Osteoblast (primary cell): ENCODE data around the gene MCM9. TPM values are rescaled to one million over a fixed set of nuclear protein-coding genes. Genes with fewer than 3 reads are reported as not detected.

Source experiments
- DNase-seq: peaks from one replicate; pipeline ENCODE4 v3.0.0; 2011; ENCODE audit warnings: low spot score, mixed read lengths; ENCODE audit not compliant: insufficient read length; ENCODE audit errors: missing footprints
- H2AFZ ChIP-seq: 2 replicates; pipeline ENCODE4 v1.6.0; 2011; ENCODE audit warnings: mild to moderate bottlenecking, low read length
- H3K27ac ChIP-seq: 2 replicates; pipeline ENCODE4 v1.5.1; 2011; ENCODE audit warnings: mild to moderate bottlenecking, low read depth, low read length, moderate library complexity
- H3K27me3 ChIP-seq: 2 replicates; pipeline ENCODE4 v1.6.0; 2012; ENCODE audit warnings: mild to moderate bottlenecking, control low read depth, inconsistent platforms, low read length, moderate library complexity; ENCODE audit not compliant: insufficient read depth
- H3K36me3 ChIP-seq: 2 replicates; pipeline ENCODE4 v1.5.1; 2011; ENCODE audit warnings: mild to moderate bottlenecking, low read length, control low read depth, moderate library complexity; ENCODE audit not compliant: insufficient read depth
- H3K4me1 ChIP-seq: 2 replicates; pipeline ENCODE4 v1.5.1; 2011; ENCODE audit warnings: mild to moderate bottlenecking, low read length, control low read depth, moderate library complexity; ENCODE audit not compliant: insufficient read depth
- H3K4me2 ChIP-seq: 2 replicates; pipeline ENCODE4 v1.6.0; 2011; ENCODE audit warnings: mild to moderate bottlenecking, low read length; ENCODE audit not compliant: insufficient read depth
- H3K4me3 ChIP-seq: fragments of 200-600 bp; sonication (generic); 3 replicates; pipeline ENCODE4 v1.5.1; 2012; ENCODE audit warnings: mild to moderate bottlenecking, low read length, inconsistent platforms; ENCODE audit not compliant: insufficient read depth
- H3K79me2 ChIP-seq: 2 replicates; pipeline ENCODE4 v1.6.0; 2012; ENCODE audit warnings: mild to moderate bottlenecking, low read length, control low read depth, inconsistent platforms; ENCODE audit not compliant: insufficient read depth
- H3K9me3 ChIP-seq: 2 replicates; pipeline ENCODE4 v1.5.1; 2011; ENCODE audit warnings: low read depth, low read length, control low read depth
- H4K20me1 ChIP-seq: 2 replicates; pipeline ENCODE4 v1.6.0; 2012; ENCODE audit warnings: mild to moderate bottlenecking, low read length, control low read depth; ENCODE audit not compliant: insufficient read depth
- CTCF ChIP-seq: IDR thresholded peaks from 2 replicates; pipeline ENCODE4 v1.5.1; 2011; ENCODE audit warnings: mild to moderate bottlenecking, low read depth, low read length, moderate library complexity; ENCODE audit errors: extremely low read depth
- total RNA-seq: library from RNA; depleted of rRNA; stranded (reverse); fragments of >200 nt; gene quantifications from 2 replicates; pipeline ENCODE4 v1.2.3, GENCODE V29; 2012

MCM9 gene
- total RNA-seq, 1 donor, result 15.2 TPM

- no peak for DNase-seq
- no peaks in the 10 kb centered on the region for H4K20me1 ChIP-seq
- H3K79me2 ChIP-seq, result no peaks in the 10 kb centered on the region
- H3K4me3 ChIP-seq, result no peak overlapping the region
- peaks cover 5% of the 10 kb centered on the region for H3K4me1 ChIP-seq
- no peaks in the 10 kb centered on the region for H3K36me3 ChIP-seq
- no peaks in the 10 kb centered on the region for H3K9me3 ChIP-seq
- no peak overlapping the region for H2AFZ ChIP-seq
- no peak for TF ChIP-seq CTCF
- H3K27ac ChIP-seq, result no peak overlapping the region
- no peaks in the 10 kb centered on the region for H3K27me3 ChIP-seq
- H3K4me2 ChIP-seq, result no peak overlapping the region
Observed at GRCh38 chr6:118771253-118771652, 163.7 kb downstream of the MCM9 start.

GRCh38 chr6:118770835-118771234 is 164.1 kb downstream of the MCM9 start:
- Histone ChIP-seq H3K4me2 (no peak overlapping the region), H3K4me3 (no peak overlapping the region), H3K4me1 (peaks cover 5% of the 10 kb centered on the region), H4K20me1 (no peaks in the 10 kb centered on the region), H3K27me3 (no peaks in the 10 kb centered on the region), H2AFZ (no peak overlapping the region), H3K79me2 (no peaks in the 10 kb centered on the region), H3K9me3 (no peaks in the 10 kb centered on the region), H3K27ac (no peak overlapping the region), H3K36me3 (no peaks in the 10 kb centered on the region)
- no peak for TF ChIP-seq CTCF
- DNase-seq, result no peak

- no peak for TF ChIP-seq CTCF
- H3K27ac ChIP-seq, result no peak overlapping the region
- H4K20me1 ChIP-seq, result no peaks in the 10 kb centered on the region
- no peaks in the 10 kb centered on the region for H3K27me3 ChIP-seq
- no peak overlapping the region for H3K4me2 ChIP-seq
- peaks cover 5% of the 10 kb centered on the region for H3K4me1 ChIP-seq
- H3K4me3 ChIP-seq, result no peak overlapping the region
- H3K36me3 ChIP-seq, result no peaks in the 10 kb centered on the region
- H3K79me2 ChIP-seq, result no peaks in the 10 kb centered on the region
- DNase-seq, result no peak
- no peak overlapping the region for H2AFZ ChIP-seq
- no peaks in the 10 kb centered on the region for H3K9me3 ChIP-seq
Observed at GRCh38 chr6:118770112-118770788, 164.7 kb downstream of the MCM9 start.

- H2AFZ ChIP-seq, result no peak overlapping the region
- no peaks in the 10 kb centered on the region for H4K20me1 ChIP-seq
- DNase-seq, result no peak
- H3K36me3 ChIP-seq, result no peaks in the 10 kb centered on the region
- H3K27ac ChIP-seq, result no peak overlapping the region
- H3K9me3 ChIP-seq, result no peaks in the 10 kb centered on the region
- no peaks in the 10 kb centered on the region for H3K79me2 ChIP-seq
- peaks cover 8% of the 10 kb centered on the region for H3K4me1 ChIP-seq
- TF ChIP-seq CTCF, result no peak
- H3K27me3 ChIP-seq, result no peaks in the 10 kb centered on the region
- H3K4me2 ChIP-seq, result no peak overlapping the region
- H3K4me3 ChIP-seq, result no peak overlapping the region
Observed at GRCh38 chr6:118768904-118769325, 166.0 kb downstream of the MCM9 start.
